HG03175 (cell line): Measurements from ENCODE around the gene EXOC7.
"Not testable (repeated sequence)": the region's sequence is repeated elsewhere in the genome, so short reads cannot be mapped to it uniquely, and the experiment has no call there.

Source experiments
- ATAC-seq: cut with Tn5 transposase; IDR thresholded peaks from one replicate; pipeline ENCODE4 v1.9.1; 2021; ENCODE audit warnings: mild to moderate bottlenecking, moderate library complexity; ENCODE audit not compliant: unreplicated experiment

Gene EXOC7

GRCh38 chr17:76076146-76076764 lies 27.3 kb downstream of the EXOC7 start:
- no peak for ATAC-seq

GRCh38 chr17:76075364-76076145 lies 28.0 kb downstream of the EXOC7 start:
- ATAC-seq = no peak

- no peak for ATAC-seq
Measured at GRCh38 chr17:76074390-76075363, 28.9 kb downstream of the EXOC7 start, which contains the start of gene GALR2. TSS of gene GALR2 (plus strand) at chr17:76074781. CDS start at chr17:76074884, 103 bp downstream.

- peak; percentile 80 for ATAC-seq
Measured at GRCh38 chr17:76072148-76072858, 31.3 kb downstream of the EXOC7 start, which contains the start of gene SRP68. TSS of gene SRP68 (minus strand) at chr17:76072517. CDS start at chr17:76072491, 26 bp downstream.

- ATAC-seq = no peak
Measured at GRCh38 chr17:76071531-76072147, 31.9 kb downstream of the EXOC7 start.

- ATAC-seq = no peak
Measured at GRCh38 chr17:76065775-76066174, 37.8 kb downstream of the EXOC7 start.

GRCh38 chr17:76063875-76064546 lies 39.6 kb downstream of the EXOC7 start:
- no peak for ATAC-seq

GRCh38 chr17:76058264-76058663 lies 45.3 kb downstream of the EXOC7 start:
- not testable (repeated sequence) for ATAC-seq

GRCh38 chr17:76056882-76057281 lies 46.7 kb downstream of the EXOC7 start:
- ATAC-seq = no peak

GRCh38 chr17:76054112-76054476 lies 49.5 kb downstream of the EXOC7 start:
- ATAC-seq = no peak

- no peak for ATAC-seq
Measured at GRCh38 chr17:76053246-76054111, 50.1 kb downstream of the EXOC7 start.

- ATAC-seq = no peak
Measured at GRCh38 chr17:76051561-76051960, 52.0 kb downstream of the EXOC7 start.

- no peak for ATAC-seq
Measured at GRCh38 chr17:76050538-76051467, 52.8 kb downstream of the EXOC7 start.

- no peak for ATAC-seq
Measured at GRCh38 chr17:76049836-76050537, 53.6 kb downstream of the EXOC7 start.

GRCh38 chr17:76049239-76049638 lies 54.3 kb downstream of the EXOC7 start:
- no peak for ATAC-seq

- ATAC-seq = no peak
Measured at GRCh38 chr17:76048711-76049110, 54.9 kb downstream of the EXOC7 start.
